Lower lobe of right lung (tissue), 2 donors: ENCODE data around the gene YPEL2. TPM values are rescaled to one million over a fixed set of nuclear protein-coding genes. Genes with fewer than 3 reads are reported as not detected.
A peak's percentile ranks its signal among the peaks of the same experiment; 100 is the strongest.

Source experiments
- ATAC-seq, 2 donors: fragments of 200-7000 bp; cut with Tn5 transposase; one replicate each; pipeline ENCODE4 v1.9.1; 2020 to 2022; ENCODE audit warnings: mild to moderate bottlenecking in 2 of 2, moderate library complexity in 2 of 2
- DNase-seq: peaks from one replicate; pipeline ENCODE4 v3.0.0-alpha.2; 2020
- H3K27ac ChIP-seq: fragments of 200-600 bp; one replicate; pipeline ENCODE4 v1.8.0; 2022
- H3K27me3 ChIP-seq: fragments of 200-600 bp; one replicate; pipeline ENCODE4 v1.8.0; 2022; ENCODE audit warnings: low read depth
- H3K36me3 ChIP-seq: fragments of 200-600 bp; one replicate; pipeline ENCODE4 v1.8.0; 2022; ENCODE audit warnings: mild to moderate bottlenecking
- H3K4me1 ChIP-seq: fragments of 200-600 bp; one replicate; pipeline ENCODE4 v1.8.0; 2022
- H3K4me3 ChIP-seq: fragments of 200-600 bp; one replicate; pipeline ENCODE4 v1.8.0; 2022; ENCODE audit warnings: mild to moderate bottlenecking
- H3K9me3 ChIP-seq: fragments of 200-600 bp; one replicate; pipeline ENCODE4 v1.8.0; 2022
- CTCF ChIP-seq: fragments of 200-600 bp; IDR thresholded peaks from one replicate; pipeline ENCODE4 v1.8.0; 2022; ENCODE audit warnings: antibody characterized with exemption, mild to moderate bottlenecking
- intact Hi-C: fragments of 100-400 bp; cut with DNase I; formaldehyde crosslinking; loops from one replicate; pipeline ENCODE4 v1.11.0; 2022
- total RNA-seq: library from RNA; stranded (reverse); fragmentation: NEBNext Ultra II Directional; extraction: Animal tissue kit (Norgen Biotek cat#: 25700); gene quantifications from one replicate; pipeline ENCODE4 v1.2.1, GENCODE V29; 2021
- donor health status: DM: no; HTN: yes; CAD: no; lungs with severe emphysema.

Gene YPEL2
- total RNA-seq, 1 donor from 2014 or later = 22.9 TPM

GRCh38 chr17:59370593-59371299 lies 39.3 kb downstream of the YPEL2 start:
- ATAC-seq (no peak), DNase-seq (no peak)
- intact Hi-C loops = no loop called here
- Histone ChIP-seq H3K27me3 (no peaks in the 10 kb centered on the region), H3K27ac (peak overlapping the region; percentile 81), H3K36me3 (no peaks in the 10 kb centered on the region), H3K4me1 (peaks cover 100% of the 10 kb centered on the region), H3K9me3 (no peaks in the 10 kb centered on the region), H3K4me3 (no peak overlapping the region)
- TF ChIP-seq CTCF = no peak

GRCh38 chr17:59371416-59372100 lies 40.1 kb downstream of the YPEL2 start:
- ATAC-seq (peak in 1 of 2 donors; percentile 20), DNase-seq (no peak)
- H3K4me3 ChIP-seq = peak overlapping the region; percentile 20
- intact Hi-C loops = no loop called here
- peak overlapping the region; percentile 81 for H3K27ac ChIP-seq
- H3K36me3 ChIP-seq = no peaks in the 10 kb centered on the region
- H3K4me1 ChIP-seq = peaks cover 99% of the 10 kb centered on the region
- no peaks in the 10 kb centered on the region for H3K27me3 ChIP-seq
- no peaks in the 10 kb centered on the region for H3K9me3 ChIP-seq
- TF ChIP-seq CTCF = no peak

DNA sequence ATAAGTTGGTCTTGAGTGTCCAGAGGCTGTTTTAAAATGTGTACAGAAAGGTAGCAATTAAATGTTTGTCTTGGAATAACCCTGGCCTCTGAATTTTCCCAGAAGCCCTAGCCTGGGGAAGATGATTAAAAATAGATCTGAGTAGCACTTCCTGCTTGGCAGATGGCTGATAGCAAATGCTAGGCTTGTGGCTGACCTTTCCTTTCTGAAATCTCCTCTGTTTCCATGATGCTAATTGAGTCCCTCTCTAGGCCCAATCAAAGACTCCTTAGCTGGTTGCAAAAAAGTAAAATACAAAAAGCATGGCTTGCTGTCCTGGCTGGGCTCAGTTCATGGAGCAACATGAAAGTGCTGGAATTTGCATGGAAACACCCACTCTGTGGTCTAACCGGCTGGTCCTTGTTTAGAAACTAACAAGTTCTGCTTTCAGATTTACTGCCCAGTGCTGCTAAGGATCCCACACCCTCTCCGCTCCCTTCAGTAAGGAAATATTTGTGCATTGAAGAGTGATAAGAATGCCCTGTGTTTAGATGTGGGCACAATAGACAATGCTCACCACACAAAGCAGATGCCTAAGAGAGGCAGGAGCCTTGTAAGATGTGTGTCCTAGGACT lies 40.8 kb downstream of the YPEL2 start:
- intact Hi-C loops = no loop called here
- Histone ChIP-seq H3K36me3 (no peaks in the 10 kb centered on the region), H3K4me3 (peak overlapping the region; percentile 20), H3K27me3 (no peaks in the 10 kb centered on the region), H3K4me1 (peaks cover 98% of the 10 kb centered on the region), H3K27ac (peak overlapping the region; percentile 81), H3K9me3 (no peaks in the 10 kb centered on the region)
- TF ChIP-seq CTCF = no peak
- DNase-seq (no peak), ATAC-seq (peak; percentile 80 to 86)

GRCh38 chr17:59373882-59374495 lies 42.5 kb downstream of the YPEL2 start:
- no peak for TF ChIP-seq CTCF
- Histone ChIP-seq H3K27me3 (no peaks in the 10 kb centered on the region), H3K9me3 (no peaks in the 10 kb centered on the region), H3K4me3 (no peak overlapping the region), H3K36me3 (no peaks in the 10 kb centered on the region), H3K27ac (peak overlapping the region; percentile 81), H3K4me1 (peaks cover 97% of the 10 kb centered on the region)
- intact Hi-C loops = no loop called here
- peak; percentile 12 to 36 for ATAC-seq
- no peak for DNase-seq

DNA sequence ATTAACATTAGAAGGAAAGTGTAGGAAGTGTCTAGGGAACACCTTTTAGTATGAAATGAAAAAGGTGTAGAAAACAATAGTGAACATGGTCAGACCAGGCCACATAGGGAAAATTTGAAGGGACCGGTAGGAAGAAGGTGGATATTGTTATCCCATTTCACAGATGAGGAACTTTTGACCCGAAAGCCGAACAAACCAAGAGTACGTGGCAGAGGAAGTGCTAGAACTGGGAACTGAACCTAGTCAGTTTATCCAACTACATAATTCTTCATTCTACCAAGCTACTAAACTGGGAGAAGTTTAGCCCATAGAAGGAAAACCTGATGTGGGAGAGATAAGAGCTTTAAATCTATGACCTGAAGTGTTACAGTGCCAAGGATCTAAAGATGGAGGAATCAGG lies 43.2 kb downstream of the YPEL2 start:
- intact Hi-C loops = no loop called here
- H3K27ac ChIP-seq = peak overlapping the region; percentile 81
- no peak for ATAC-seq

More for the DNA sequence above, 43.2 kb downstream of the YPEL2 start:
- no peak for DNase-seq
- Histone ChIP-seq H3K4me1 (peaks cover 90% of the 10 kb centered on the region), H3K36me3 (no peaks in the 10 kb centered on the region), H3K27me3 (no peaks in the 10 kb centered on the region), H3K4me3 (no peak overlapping the region), H3K9me3 (no peaks in the 10 kb centered on the region)
- TF ChIP-seq CTCF = no peak
